Suppressor macrophage (primary cell): ENCODE results near the gene ZNF438.

Source experiments
- DNase-seq, 4 experiments: peaks; one replicate each; pipeline ENCODE4 v3.0.0-alpha.2; 2020 to 2022

Gene ZNF438

DNA sequence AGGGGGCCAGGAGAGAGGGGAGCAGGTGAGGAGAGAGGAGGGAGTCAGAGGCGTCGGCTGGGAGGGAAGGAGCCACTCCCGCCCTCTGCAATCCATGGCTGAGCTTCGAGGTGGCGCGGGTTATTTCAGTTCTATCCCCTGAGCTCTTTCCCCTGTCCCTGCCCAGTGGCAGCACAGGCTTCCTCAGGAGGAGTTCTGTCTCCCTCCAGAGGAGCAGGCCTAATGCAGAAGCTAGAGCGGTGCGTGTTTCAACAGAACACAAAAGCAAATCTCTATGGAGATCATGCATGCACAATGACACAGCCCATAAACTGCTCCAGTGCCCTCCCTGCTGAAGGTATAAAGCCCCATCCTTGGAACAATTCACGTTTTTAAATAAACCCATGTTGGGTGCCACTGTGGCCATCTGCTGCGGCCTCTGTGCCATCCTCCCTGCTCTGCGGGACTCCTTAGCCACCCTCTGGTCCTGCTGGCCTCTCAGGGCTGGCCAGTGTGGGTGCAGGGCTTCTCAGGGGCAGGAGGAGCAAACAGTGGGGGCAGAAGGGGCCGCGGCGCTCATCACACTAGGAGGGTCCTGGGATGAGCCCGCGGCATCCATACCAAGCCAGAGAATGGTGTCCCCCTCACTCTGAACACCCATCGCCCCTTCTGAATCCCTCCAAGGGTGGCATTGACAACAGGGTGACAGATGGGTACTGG lies 209.5 kb downstream of the ZNF438 start:
- no peak for DNase-seq

DNA sequence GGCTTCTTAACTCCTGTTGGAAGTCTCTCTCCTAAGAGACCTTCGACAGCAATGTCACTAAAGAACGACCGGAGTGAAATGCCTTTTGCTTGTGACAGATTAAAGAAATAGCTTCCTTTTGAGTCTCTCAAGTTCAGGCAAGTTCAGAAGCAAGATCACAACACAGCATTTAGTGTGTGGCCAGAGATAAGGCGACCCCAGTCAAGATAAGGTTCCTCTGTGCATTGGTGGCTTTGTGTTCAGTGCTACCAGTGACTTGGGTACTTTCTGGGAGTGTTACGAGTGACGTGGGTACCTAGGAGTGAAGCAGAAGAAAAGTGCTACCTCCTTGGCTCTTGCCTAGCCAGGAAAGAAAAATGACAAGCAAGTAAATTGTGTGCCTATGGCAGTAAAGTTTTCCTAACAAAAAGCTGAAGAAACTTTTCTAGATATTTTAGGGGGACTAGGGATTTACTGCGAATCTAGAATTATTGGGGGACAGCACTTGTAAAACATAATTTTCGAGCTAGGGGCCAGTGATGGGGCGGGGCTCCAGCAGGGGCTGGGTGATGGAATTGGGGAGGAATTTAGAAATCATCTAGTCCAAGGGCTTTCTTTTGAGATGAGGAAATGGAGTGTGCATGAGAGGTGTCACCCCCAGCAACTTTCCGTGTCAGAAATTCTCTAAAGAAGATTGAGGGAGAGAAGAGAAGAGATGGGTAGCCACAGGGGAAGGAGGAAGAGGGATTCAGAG lies 210.2 kb downstream of the ZNF438 start:
- no peak for DNase-seq

DNA sequence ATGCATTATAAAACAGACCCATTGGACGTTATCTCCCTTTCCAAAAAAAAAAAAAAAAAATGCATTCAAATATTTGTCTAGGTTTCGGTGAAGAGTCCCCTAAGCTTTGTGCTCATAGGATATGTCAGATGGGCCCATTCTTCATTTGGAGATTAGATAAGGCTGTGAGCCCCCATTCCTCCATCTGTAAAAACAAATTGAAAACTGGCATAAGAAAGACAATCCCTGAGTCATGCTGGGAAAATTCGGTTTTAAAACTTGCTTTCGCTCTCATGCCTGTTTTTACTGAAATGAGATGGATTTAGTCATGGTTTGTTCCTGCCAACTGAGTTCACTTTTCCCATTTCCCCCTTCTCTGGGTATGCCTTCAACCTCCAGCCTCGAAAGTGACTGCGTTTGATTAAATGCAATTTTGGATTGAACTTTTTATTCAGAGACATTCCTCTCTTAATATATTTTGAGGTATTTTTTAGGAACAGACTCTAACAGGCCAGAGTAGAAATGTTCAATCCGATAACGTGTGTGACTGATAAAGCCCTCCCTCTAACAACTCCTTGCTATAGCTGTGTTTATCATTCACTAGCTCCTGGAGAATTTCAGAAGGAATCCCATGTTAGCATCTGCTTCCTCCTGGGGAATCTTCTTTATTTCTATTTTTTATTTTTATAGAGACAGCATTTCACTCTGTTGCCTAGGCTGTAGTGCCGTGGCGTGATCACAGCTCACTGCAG lies 211.2 kb downstream of the ZNF438 start:
- no peak for DNase-seq

GRCh38 chr10:30819341-30820181 lies 212.1 kb downstream of the ZNF438 start:
- no peak for DNase-seq

- no peak for DNase-seq
These were observed 212.8 kb downstream of the ZNF438 start for GRCh38 chr10:30818854-30819253.

- DNase-seq, result peak; percentile 70 to 88 (median 82)
These were observed 213.5 kb downstream of the ZNF438 start for GRCh38 chr10:30818010-30818660.

DNA sequence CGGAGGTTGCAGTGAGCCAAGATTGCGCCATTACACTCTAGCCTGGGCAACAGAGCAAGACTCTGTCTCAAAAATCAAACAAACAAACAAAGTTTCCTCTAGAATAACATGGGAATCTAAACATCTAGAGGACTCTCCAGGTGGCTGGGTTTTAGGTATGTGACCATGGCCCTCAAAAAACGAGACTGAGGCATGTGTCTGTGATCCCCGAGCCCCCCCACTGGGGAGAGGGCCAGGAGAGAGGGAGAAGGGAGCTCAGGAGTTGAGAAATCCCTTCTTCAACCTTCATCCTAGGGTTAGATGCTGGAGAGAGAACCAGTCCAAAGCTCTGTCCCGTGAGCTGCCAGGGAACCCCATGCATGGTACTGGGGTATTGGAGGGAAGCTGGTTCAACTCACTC lies 214.1 kb downstream of the ZNF438 start:
- DNase-seq, result no peak

GRCh38 chr10:30816820-30817171 lies 214.9 kb downstream of the ZNF438 start:
- DNase-seq, result no peak

- DNase-seq, result no peak
These were observed 215.4 kb downstream of the ZNF438 start for GRCh38 chr10:30816159-30816819.

- no peak for DNase-seq
These were observed 217.7 kb downstream of the ZNF438 start for GRCh38 chr10:30813872-30814481.

DNA sequence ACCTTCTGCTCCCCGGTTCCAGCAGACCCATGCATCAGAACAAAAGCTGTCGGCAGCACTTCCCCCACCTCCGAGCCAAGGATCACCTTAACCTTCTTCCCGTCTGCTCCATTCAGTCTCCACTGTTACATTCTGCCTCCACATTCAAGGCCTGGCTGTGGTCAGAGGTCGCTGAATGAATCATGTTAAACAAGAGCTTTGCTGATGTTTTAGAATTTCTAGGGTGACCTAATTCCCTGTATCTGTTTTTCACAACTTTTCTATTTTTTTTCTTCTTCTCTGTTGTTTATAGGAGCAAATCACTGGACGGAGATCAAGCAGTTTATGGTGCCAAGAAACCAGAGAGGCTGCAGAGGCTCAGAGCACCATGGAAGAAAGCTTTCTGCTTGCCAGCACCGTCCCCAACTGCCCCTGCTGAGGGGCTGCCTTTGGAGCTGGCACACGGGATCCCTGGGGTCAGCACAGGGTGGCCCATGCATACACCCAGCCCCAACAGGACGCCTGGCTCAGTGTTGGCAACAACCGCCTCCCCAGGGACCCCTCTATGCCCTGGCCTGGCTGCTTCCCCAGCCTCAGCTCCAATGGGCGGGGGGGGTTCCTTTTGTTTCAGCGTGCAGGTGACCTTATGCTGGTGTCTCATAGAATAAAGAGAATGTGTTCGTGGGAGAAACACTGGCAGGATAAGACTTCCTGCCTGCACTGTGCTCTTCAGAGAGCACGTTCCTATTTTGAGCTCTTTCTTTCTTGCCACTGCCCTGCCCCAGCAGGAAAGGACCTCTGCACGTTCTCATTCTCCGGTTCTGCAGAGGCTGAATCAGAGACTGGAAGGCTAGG lies 219.4 kb downstream of the ZNF438 start:
- no peak for DNase-seq

GRCh38 chr10:30811276-30812017 lies 220.2 kb downstream of the ZNF438 start:
- no peak for DNase-seq

GRCh38 chr10:30810416-30810815 lies 221.2 kb downstream of the ZNF438 start:
- no peak for DNase-seq

DNA sequence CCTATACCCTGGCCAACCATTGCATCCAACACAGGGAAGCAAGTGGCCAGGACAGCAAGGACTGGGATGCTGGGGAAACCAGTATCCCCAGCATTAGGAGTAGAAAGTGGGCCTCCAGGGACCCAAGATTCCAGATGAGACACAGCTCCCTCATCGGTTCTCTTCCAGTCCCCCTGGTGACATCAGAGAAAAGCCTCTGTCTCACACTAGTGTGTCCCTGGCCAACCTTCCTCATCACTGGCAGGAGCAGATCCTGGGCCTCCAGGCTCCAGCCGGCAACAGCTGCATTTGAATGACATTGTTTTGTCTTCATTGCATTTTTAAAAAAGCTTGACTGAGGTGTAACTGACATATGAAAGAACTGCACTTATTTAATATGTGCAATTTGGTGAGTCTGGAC lies 224.8 kb downstream of the ZNF438 start:
- no peak for DNase-seq

DNA sequence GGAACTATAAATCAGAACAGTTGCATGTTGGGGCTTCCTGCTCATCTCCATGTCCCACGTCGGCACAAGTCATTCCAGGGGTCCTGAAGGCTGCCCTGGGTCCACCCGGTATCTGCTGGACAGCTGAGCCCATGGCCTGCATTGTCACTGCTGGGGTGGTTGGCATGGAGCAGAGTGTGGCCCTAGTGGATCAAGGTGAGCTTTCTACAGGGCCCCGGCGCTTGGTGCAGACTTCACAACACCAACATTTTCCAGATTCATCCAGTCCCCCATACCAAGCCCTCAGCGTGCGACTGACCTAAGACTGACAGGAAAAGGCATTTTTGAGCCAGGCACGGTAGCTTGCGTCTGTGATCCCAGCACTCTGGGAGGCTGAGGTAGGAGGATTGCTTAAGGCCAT lies 226.6 kb downstream of the ZNF438 start:
- DNase-seq, result no peak

GRCh38 chr10:30804478-30805055 lies 227.1 kb downstream of the ZNF438 start:
- DNase-seq, result no peak

GRCh38 chr10:30803892-30804322 lies 227.8 kb downstream of the ZNF438 start:
- peak in 1 of 4 experiments; percentile 9 for DNase-seq

- no peak for DNase-seq
These were observed 228.6 kb downstream of the ZNF438 start for GRCh38 chr10:30803058-30803457.

DNA sequence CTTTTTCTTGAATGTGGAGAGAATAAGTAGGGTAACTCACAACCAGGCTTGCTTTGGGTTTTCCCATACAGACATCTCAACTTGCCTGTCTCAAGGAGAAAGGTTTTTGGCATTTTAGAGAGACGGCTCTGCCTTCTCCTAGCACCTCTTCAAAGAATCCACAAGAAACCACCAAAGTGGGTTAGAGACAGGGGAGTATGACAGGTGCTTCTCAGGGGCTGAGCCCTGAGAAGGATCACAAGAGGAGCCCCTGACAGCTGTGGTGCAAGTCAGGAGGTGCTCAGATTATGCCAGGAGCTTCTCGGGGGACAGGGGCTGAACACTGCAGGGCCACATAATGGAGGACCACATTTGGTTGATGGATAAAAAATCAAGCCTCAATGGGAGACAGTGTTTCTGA lies 231.3 kb downstream of the ZNF438 start:
- no peak for DNase-seq
